ENCODE data around the gene PLXND1.
"Not testable (repeated sequence)": the region's sequence is repeated elsewhere in the genome, so short reads cannot be mapped to it uniquely, and the experiment has no call there.

The PLXND1 gene

DNA sequence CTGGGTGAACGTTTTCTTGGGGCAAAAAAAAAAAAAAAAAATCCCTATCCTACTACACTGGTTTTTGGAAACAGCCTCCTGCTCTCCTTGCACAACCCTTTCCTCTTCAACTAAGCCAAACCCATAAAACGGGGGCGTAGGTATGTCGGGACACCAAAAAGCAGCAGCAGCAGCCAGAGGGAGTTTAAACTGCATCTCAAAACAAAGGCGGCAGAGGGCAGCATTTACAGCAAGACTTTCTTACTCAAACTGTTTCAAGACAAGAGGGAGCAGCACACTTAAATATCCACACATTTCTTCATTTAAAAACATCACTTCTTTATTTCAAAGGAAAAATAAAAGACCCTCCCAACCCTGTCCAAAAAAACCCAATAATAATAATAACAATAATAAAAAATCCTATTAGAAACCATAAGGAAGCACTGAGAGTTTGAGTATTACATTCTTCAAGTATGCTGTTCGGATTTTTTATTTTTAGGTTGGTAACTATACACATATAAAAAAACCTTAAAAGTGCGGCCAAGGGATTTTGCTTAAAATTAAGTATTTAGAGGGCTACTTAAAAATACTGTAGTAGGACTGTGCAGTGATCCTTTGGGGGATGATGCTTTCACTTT is 43.9 kb upstream of the PLXND1 start:
- H3K27me3 ChIP-seq (replicated peaks), result no peaks in the 10 kb centered on the region
- no peak overlapping the region for H3K27ac ChIP-seq
- no peaks in the 10 kb centered on the region for H3K36me3 ChIP-seq (replicated peaks)
- DNase-seq, result peak; percentile 82
- in situ Hi-C loops (cut with HindIII; ENCODE audit: low pct_ligation_motif_present, low sequenced_read_pairs), result no loop called here
- H3K4me3 ChIP-seq (ENCODE audit: low read depth, low read length), result no peak overlapping the region
- TF ChIP-seq, protein P1, sequence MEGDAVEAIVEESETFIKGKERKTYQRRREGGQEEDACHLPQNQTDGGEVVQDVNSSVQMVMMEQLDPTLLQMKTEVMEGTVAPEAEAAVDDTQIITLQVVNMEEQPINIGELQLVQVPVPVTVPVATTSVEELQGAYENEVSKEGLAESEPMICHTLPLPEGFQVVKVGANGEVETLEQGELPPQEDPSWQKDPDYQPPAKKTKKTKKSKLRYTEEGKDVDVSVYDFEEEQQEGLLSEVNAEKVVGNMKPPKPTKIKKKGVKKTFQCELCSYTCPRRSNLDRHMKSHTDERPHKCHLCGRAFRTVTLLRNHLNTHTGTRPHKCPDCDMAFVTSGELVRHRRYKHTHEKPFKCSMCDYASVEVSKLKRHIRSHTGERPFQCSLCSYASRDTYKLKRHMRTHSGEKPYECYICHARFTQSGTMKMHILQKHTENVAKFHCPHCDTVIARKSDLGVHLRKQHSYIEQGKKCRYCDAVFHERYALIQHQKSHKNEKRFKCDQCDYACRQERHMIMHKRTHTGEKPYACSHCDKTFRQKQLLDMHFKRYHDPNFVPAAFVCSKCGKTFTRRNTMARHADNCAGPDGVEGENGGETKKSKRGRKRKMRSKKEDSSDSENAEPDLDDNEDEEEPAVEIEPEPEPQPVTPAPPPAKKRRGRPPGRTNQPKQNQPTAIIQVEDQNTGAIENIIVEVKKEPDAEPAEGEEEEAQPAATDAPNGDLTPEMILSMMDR (IDR thresholded peaks at IDR 0.05; ENCODE audit: low read depth, low read length, missing control alignments), result peak; percentile 80

DNA sequence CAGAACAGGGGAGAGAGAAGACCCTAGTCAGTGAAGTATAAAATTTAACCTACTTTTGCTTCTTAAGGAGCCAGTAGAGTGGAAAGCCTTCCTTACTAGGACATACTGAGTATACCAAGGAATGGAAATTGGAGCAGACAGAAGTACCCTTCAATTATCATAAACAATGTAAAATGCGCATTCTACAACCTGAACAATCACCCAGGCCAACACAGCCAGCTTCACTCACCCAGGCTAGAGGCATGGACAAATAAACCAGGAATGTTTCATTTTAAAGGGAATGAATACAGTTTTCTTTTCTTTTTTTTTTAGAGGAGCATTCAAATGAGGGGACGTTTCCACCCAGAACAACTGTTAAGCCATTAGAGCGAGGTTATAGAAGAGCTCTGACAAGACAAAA is 41.9 kb upstream of the PLXND1 start:
- DNase-seq, result no peak
- H3K27ac ChIP-seq, result no peak overlapping the region
- in situ Hi-C loops (cut with HindIII; ENCODE audit: low pct_ligation_motif_present, low sequenced_read_pairs), result loop anchor here (25.0 kb wide), 1 partner anchor 189 kb away; no protein-coding TSS in a partner anchor
- no peak overlapping the region for H3K4me3 ChIP-seq (ENCODE audit: low read depth, low read length)
- no peaks in the 10 kb centered on the region for H3K27me3 ChIP-seq (replicated peaks)
- no peaks in the 10 kb centered on the region for H3K36me3 ChIP-seq (replicated peaks)
- TF ChIP-seq, protein P1 (IDR thresholded peaks at IDR 0.05; ENCODE audit: low read depth, low read length, missing control alignments), result no peak

DNA sequence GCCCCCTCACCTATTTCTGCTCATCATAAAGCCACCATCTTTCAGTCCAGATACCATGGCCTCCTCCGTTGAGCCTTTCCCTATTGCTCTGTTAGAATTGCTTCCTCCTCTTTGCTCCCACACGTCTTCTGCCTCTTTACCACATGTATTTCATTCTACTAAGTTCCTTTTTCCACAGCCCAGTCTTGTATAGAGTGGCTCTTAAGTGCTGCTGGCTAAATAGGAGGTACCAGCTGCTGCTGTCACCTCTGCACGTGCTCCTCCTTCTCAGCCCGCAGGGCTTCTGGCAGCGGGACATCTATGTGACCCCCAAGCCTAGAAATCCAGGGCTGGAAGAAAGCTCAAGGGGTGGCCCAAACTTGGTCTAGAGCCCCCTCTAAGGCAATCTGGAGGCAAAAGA is 38.8 kb upstream of the PLXND1 start:
- in situ Hi-C loops (cut with HindIII; ENCODE audit: low pct_ligation_motif_present, low sequenced_read_pairs), result loop anchor here (25.0 kb wide), 1 partner anchor 192 kb away; no protein-coding TSS in a partner anchor
- Histone ChIP-seq H3K27me3 (replicated peaks) (no peaks in the 10 kb centered on the region), H3K4me3 (ENCODE audit: low read depth, low read length) (no peak overlapping the region), H3K27ac (no peak overlapping the region), H3K36me3 (replicated peaks) (no peaks in the 10 kb centered on the region)
- no peak for DNase-seq
- TF ChIP-seq, protein P1 (IDR thresholded peaks at IDR 0.05; ENCODE audit: low read depth, low read length, missing control alignments), result no peak

DNA sequence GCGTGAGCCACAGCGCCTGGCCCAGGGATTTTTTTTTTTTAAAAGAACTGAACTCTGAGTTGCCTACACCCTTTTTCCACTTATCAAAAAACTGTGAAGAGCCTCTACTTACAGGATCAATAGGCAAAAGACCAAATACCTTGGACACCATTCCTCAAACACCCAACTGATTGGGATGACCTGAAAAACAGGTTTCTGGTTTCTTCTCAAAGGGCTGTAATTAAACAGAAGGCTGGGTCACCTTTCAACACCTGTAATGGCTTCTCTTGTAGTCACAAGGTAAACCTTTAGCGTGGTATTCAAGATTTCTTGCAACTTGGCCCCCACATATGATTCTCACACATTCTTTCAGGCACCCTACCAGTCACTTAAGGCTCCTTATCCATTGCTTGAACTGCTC is 38.4 kb upstream of the PLXND1 start:
- Histone ChIP-seq H3K27ac (no peak overlapping the region), H3K27me3 (replicated peaks) (no peaks in the 10 kb centered on the region), H3K4me3 (ENCODE audit: low read depth, low read length) (no peak overlapping the region), H3K36me3 (replicated peaks) (no peaks in the 10 kb centered on the region)
- in situ Hi-C loops (cut with HindIII; ENCODE audit: low pct_ligation_motif_present, low sequenced_read_pairs), result loop anchor here (25.0 kb wide), 1 partner anchor 192 kb away; no protein-coding TSS in a partner anchor
- no peak for DNase-seq
- TF ChIP-seq, protein P1 (IDR thresholded peaks at IDR 0.05; ENCODE audit: low read depth, low read length, missing control alignments), result no peak

DNA sequence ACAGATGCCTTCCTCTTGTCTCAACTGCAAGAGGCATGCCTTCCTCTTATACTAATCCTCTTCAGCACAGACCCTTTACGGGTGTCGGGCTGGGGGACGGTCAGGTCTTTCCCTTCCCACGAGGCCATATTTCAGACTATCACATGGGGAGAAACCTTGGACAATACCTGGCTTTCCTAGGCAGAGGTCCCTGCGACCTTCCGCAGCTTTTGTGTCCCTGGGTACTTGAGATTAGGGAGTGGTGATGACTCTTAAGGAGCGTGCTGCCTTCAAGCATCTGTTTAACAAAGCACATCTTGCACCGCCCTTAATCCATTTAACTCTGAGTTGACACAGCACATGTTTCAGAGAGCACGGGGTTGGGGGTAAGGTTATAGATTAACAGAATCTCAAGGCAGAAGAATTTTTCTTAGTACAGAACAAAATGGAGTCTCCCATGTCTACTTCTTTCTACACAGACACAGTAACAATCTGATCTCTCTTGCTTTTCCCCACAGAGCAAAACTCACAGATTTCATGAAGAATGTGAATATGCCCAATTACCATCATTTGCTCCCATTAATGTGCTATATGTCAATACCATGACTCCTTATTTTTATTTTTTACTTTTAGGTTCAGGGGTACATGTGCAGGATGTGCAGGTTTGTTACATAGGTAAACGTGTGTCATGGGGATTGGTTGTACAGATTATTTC is 35.2 kb upstream of the PLXND1 start:
- not testable (repeated sequence) for H3K4me3 ChIP-seq (ENCODE audit: low read depth, low read length); H3K36me3 ChIP-seq (replicated peaks); H3K27ac ChIP-seq; DNase-seq; H3K27me3 ChIP-seq (replicated peaks)
- in situ Hi-C loops (cut with HindIII; ENCODE audit: low pct_ligation_motif_present, low sequenced_read_pairs), result loop anchor here (25.0 kb wide), 1 partner anchor 196 kb away; no protein-coding TSS in a partner anchor

DNA sequence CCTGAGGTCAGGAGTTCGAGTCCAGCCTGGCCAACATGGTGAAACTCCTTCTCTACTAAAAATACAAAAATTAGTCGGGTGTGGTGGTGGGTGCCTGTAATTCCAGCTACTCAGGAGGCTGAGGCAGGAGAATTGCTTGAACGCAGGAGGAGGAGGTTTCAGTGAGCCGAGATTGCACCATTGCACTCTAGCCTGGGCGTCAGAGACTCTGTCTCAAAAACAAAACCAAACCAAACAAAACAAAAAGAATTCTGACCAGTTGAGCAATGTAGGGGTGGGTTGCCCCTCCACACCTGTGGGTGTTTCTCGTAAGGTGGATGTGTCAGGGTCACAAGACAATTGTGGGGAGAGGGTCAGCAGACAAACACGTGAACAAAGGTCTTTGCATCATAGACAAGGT is 34.5 kb upstream of the PLXND1 start:
- not testable (repeated sequence) for H3K4me3 ChIP-seq (ENCODE audit: low read depth, low read length); H3K27me3 ChIP-seq (replicated peaks); H3K27ac ChIP-seq; H3K36me3 ChIP-seq (replicated peaks); DNase-seq
- in situ Hi-C loops (cut with HindIII; ENCODE audit: low pct_ligation_motif_present, low sequenced_read_pairs), result loop anchor here (25.0 kb wide), 1 partner anchor 196 kb away; no protein-coding TSS in a partner anchor
